HUES48 (cell line): ENCODE results near the gene SEC16B.

ENCODE experiments used
- H3K27ac ChIP-seq: one replicate; pipeline ENCODE4 v1.7.0; 2013; ENCODE audit warnings: low read depth, low read length, inconsistent platforms
- H3K27me3 ChIP-seq: 2 replicates; pipeline ENCODE4 v1.6.1; 2013; ENCODE audit warnings: mild to moderate bottlenecking, low read length; ENCODE audit not compliant: control insufficient read depth, insufficient read depth
- H3K36me3 ChIP-seq: 2 replicates; pipeline ENCODE4 v1.6.1; 2013; ENCODE audit warnings: low read length; ENCODE audit not compliant: control insufficient read depth, insufficient read depth
- H3K4me1 ChIP-seq: 2 replicates; pipeline ENCODE4 v1.6.1; 2013; ENCODE audit warnings: mild to moderate bottlenecking, low read length; ENCODE audit not compliant: control insufficient read depth, insufficient read depth
- H3K4me3 ChIP-seq: 2 replicates; pipeline ENCODE4 v1.5.1; 2013; ENCODE audit warnings: mild to moderate bottlenecking, low read depth, low read length
- H3K9ac ChIP-seq: 2 replicates; pipeline ENCODE4 v1.6.1; 2013; ENCODE audit warnings: mild to moderate bottlenecking, low read depth, low read length, moderate library complexity
- H3K9me3 ChIP-seq: 2 replicates; pipeline ENCODE4 v1.6.1; 2013; ENCODE audit warnings: low read length; ENCODE audit not compliant: control insufficient read depth, insufficient read depth

The SEC16B gene

DNA sequence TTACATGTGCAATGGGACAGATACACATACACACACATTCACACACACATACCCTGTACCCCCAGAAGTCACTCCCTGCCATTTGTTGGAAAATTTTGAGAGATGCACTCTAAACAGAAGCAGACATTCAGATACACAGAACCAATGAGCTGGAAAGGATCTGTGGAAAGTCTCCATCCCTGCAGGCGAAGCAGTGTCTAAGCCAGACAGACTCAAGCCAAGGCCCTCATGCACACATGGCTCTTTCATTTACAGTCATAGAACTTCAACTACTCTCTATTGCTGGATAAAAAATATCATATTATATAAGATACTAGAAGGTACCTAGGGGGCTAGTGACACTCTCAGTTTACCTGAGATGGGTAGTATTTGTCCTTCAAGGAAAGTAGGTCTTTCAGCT is 7.3 kb upstream of the SEC16B start:
- Histone ChIP-seq H3K27ac (no peak overlapping the region), H3K4me3 (no peak overlapping the region), H3K9me3 (no peaks in the 10 kb centered on the region), H3K9ac (no peak overlapping the region), H3K36me3 (no peaks in the 10 kb centered on the region), H3K27me3 (no peaks in the 10 kb centered on the region), H3K4me1 (no peaks in the 10 kb centered on the region)

DNA sequence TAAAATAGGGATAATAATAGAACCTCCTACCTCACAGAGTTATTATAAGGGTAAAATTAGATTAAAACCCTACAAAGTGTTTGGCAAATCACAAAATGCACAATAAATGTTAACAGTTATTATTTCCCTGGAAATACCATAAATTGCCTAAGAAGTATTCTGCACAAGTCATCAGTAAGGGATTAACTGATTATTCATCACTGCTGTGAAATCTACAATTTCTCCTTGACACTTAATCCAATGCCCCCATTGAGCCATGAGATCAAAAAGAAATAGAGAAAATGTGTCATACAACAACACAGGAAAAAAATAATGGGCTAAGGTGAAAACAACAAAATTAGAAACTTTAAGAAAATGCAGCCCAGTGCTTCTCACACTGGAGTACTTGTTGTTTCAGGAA is 6.7 kb upstream of the SEC16B start:
- H3K27me3 ChIP-seq, result no peaks in the 10 kb centered on the region
- H3K27ac ChIP-seq, result no peak overlapping the region

GRCh38 chr1:177975588-177976495 is 6.0 kb upstream of the SEC16B start:
- Histone ChIP-seq H3K27ac (no peak overlapping the region), H3K4me3 (no peak overlapping the region), H3K4me1 (no peaks in the 10 kb centered on the region), H3K36me3 (no peaks in the 10 kb centered on the region), H3K9me3 (no peaks in the 10 kb centered on the region), H3K9ac (no peak overlapping the region), H3K27me3 (no peaks in the 10 kb centered on the region)

More for the DNA sequence above, 6.7 kb upstream of the SEC16B start:
- no peaks in the 10 kb centered on the region for H3K9me3 ChIP-seq
- no peaks in the 10 kb centered on the region for H3K4me1 ChIP-seq
- H3K9ac ChIP-seq, result no peak overlapping the region
- H3K4me3 ChIP-seq, result no peak overlapping the region
- no peaks in the 10 kb centered on the region for H3K36me3 ChIP-seq

- H3K9ac ChIP-seq, result no peak overlapping the region
- no peaks in the 10 kb centered on the region for H3K27me3 ChIP-seq
- H3K27ac ChIP-seq, result no peak overlapping the region
- no peaks in the 10 kb centered on the region for H3K4me1 ChIP-seq
- no peaks in the 10 kb centered on the region for H3K36me3 ChIP-seq
- H3K4me3 ChIP-seq, result no peak overlapping the region
- no peaks in the 10 kb centered on the region for H3K9me3 ChIP-seq
Measured at GRCh38 chr1:177973585-177973984, 3.7 kb upstream of the SEC16B start.

DNA sequence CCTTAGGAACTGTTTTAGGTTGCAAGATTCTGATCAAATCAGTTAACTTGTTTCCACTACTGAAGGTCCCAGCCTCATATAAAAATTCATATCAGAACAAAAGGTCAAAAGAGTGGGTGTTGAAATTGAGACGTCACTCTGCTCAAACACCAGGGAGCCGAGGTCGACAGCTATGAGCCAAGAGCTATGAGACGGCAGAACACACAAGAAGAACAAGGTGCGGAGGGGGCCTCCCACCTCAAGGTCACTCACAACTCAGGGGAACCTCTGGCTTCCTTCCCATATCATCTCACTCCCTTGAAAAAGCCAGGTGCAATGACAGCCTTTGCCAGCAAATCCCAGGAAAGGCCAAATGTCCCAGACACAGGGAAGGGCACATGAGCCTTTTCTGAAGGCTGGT is 749 bp downstream of the SEC16B start:
- H3K4me3 ChIP-seq, result no peak overlapping the region
- H3K27me3 ChIP-seq, result no peaks in the 10 kb centered on the region
- no peak overlapping the region for H3K27ac ChIP-seq
- H3K9me3 ChIP-seq, result no peaks in the 10 kb centered on the region
- no peaks in the 10 kb centered on the region for H3K36me3 ChIP-seq
- no peaks in the 10 kb centered on the region for H3K4me1 ChIP-seq
- no peak overlapping the region for H3K9ac ChIP-seq

GRCh38 chr1:177966199-177966598 is 3.7 kb downstream of the SEC16B start:
- no peak overlapping the region for H3K27ac ChIP-seq
- H3K9ac ChIP-seq, result no peak overlapping the region
- no peaks in the 10 kb centered on the region for H3K36me3 ChIP-seq
- no peaks in the 10 kb centered on the region for H3K4me1 ChIP-seq
- H3K4me3 ChIP-seq, result no peak overlapping the region
- H3K27me3 ChIP-seq, result no peaks in the 10 kb centered on the region
- H3K9me3 ChIP-seq, result no peaks in the 10 kb centered on the region

GRCh38 chr1:177965293-177965692 is 4.6 kb downstream of the SEC16B start:
- no peak overlapping the region for H3K4me3 ChIP-seq
- peaks cover 1% of the 10 kb centered on the region for H3K4me1 ChIP-seq
- no peak overlapping the region for H3K9ac ChIP-seq
- H3K36me3 ChIP-seq, result no peaks in the 10 kb centered on the region
- H3K9me3 ChIP-seq, result no peaks in the 10 kb centered on the region
- H3K27me3 ChIP-seq, result no peaks in the 10 kb centered on the region
- no peak overlapping the region for H3K27ac ChIP-seq

DNA sequence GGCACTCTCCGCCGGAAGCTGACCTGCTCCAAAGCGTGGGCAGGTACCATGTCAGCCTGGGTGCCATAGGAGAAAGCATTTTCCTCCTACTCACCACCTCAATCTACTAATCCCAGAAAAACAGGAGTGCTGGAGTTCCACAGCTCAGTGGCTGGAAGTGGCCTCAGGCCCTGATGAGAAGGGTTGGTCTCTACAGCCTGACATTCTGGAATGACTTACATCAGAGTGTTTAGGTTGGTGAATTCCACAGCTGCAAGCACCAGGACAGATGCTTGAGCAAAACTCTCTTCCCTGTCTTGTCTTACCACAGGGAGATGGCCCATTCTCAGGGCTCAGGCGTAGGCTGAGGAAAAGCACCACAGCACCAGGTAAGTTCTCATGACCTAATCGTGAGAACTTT is 5.5 kb downstream of the SEC16B start:
- no peak overlapping the region for H3K27ac ChIP-seq
- peaks cover 11% of the 10 kb centered on the region for H3K4me1 ChIP-seq
- H3K9me3 ChIP-seq, result no peaks in the 10 kb centered on the region
- no peaks in the 10 kb centered on the region for H3K36me3 ChIP-seq
- no peaks in the 10 kb centered on the region for H3K27me3 ChIP-seq
- H3K9ac ChIP-seq, result no peak overlapping the region
- no peak overlapping the region for H3K4me3 ChIP-seq

DNA sequence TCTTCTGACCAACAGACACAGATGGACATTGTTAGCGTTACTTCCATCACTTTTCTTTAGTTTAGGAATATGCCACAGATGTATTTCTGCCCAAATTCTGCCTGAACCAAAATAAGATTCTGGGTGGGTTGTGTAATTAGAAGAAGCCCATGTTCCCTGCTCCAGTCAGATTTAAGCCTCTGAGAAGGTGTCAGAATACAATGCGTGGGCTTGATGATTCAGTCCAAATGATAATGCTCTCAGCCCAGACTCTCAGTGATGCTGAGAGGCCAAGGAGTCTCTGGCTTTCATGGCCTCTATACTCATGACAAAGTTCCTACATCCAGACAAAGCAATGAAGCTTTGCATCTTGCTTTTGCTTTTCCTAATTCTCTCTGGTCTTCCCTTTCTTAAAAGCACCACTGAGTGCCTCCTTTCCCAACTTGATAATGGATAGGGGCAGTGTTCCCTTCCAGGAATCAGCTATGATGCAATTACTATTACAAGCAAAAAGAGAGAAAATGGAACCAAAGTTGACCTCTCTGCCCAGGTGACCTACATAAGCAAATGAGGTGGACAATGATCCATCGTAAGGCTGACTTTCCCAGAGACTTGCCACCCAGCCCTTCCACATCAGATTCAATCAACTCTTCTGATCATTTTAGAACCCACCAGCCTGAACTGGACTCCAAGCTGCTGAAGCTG is 8.8 kb downstream of the SEC16B start:
- H3K9me3 ChIP-seq, result no peaks in the 10 kb centered on the region
- no peaks in the 10 kb centered on the region for H3K27me3 ChIP-seq
- H3K4me3 ChIP-seq, result no peak overlapping the region
- no peak overlapping the region for H3K27ac ChIP-seq
- no peak overlapping the region for H3K9ac ChIP-seq
- H3K4me1 ChIP-seq, result peaks cover 11% of the 10 kb centered on the region
- no peaks in the 10 kb centered on the region for H3K36me3 ChIP-seq

GRCh38 chr1:177959811-177960515 is 9.9 kb downstream of the SEC16B start:
- Histone ChIP-seq H3K36me3 (no peaks in the 10 kb centered on the region), H3K4me3 (no peak overlapping the region), H3K27me3 (no peaks in the 10 kb centered on the region), H3K9ac (no peak overlapping the region), H3K4me1 (peaks cover 11% of the 10 kb centered on the region), H3K9me3 (no peaks in the 10 kb centered on the region), H3K27ac (no peak overlapping the region)

DNA sequence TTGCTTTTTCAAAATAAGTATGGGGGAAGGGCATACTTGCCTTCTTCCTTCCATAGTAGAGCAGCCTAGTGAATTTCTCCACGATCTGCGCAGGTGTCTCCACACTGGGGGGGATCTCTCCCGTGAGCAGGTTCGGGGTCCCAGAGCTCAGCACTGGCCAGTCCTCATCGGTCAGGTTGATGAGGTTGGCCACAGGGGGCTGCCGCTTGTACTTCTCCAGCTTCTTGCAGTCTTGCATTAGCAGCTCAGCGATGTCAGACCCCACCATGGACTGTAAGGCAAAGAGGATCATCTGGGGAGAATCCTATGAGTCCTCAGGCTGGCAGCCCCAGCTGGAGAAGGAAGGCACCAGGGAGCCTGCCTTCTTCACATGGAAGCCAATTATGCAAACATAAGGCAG is 11.8 kb downstream of the SEC16B start:
- Histone ChIP-seq H3K9ac (no peak overlapping the region), H3K36me3 (no peaks in the 10 kb centered on the region), H3K9me3 (no peaks in the 10 kb centered on the region), H3K4me3 (no peak overlapping the region), H3K27ac (no peak overlapping the region), H3K27me3 (no peaks in the 10 kb centered on the region), H3K4me1 (peaks cover 11% of the 10 kb centered on the region)
